K562 (cell line): ENCODE data around the gene FIZ1. TPM values are rescaled to one million over a fixed set of nuclear protein-coding genes. Genes with fewer than 3 reads are reported as not detected.
A peak's percentile ranks its signal among the peaks of the same experiment; 100 is the strongest.

Experiments used
- ATAC-seq: fragments of 200-7000 bp; cut with Tn5 transposase; 3 replicates; pipeline ENCODE4 v1.9.1; 2020; ENCODE audit warnings: moderate library complexity
- BruUV-seq: library from RNA; stranded (reverse); fragments of 400-500 nt; replicated peaks from 2 replicates; lab custom pipeline; 2021; lab: Mats Ljungman, UMichigan
- CTCF ChIA-PET: fragments of 300-600 bp; formaldehyde crosslinking; extraction: SDS; loops from one replicate; lab custom pipeline; 2021; ENCODE audit warnings: low intra/inter-chr PET ratio; lab: Yijun Ruan, JAX
- POLR2A ChIA-PET: fragments of 300-600, 350-650 bp; sonication (Branson Sonifier 250); formaldehyde crosslinking; extraction: SDS; loops from one replicate; lab custom pipeline; 2021; ENCODE audit warnings: antibody characterized with exemption, inconsistent platforms; lab: Yijun Ruan, JAX
- DNase-seq, 4 experiments: peaks; one replicate each; pipeline versions ENCODE4 v3.0.0 to v3.0.0-alpha.2; 2011 to 2018; ENCODE audit warnings: low spot score in 3 of 4, mixed read lengths in 3 of 4; ENCODE audit errors: extremely low read depth in 1 of 4
- FAIRE-seq: peaks from 2 replicates; lab custom pipeline; 2011; peaks lifted over from hg19 to GRCh38; lab: Jason Lieb, UNC
- H2AFZ ChIP-seq: 2 replicates; pipeline ENCODE4 v1.6.0; 2011; ENCODE audit warnings: low read depth, low read length, control low read depth, inconsistent platforms
- H3K27ac ChIP-seq: fragments of 200-600 bp; 3 replicates; pipeline ENCODE4 v1.8.0; 2011; ENCODE audit warnings: low read depth, mild to moderate bottlenecking, control low read depth, inconsistent platforms, low read length, moderate library complexity, mixed read lengths; ENCODE audit errors: extremely low read depth
- H3K27me3 ChIP-seq, 2 experiments: fragments of 300-600 bp in 1 of 2; 2 replicates in 1 of 2; 3 replicates in 1 of 2; pipeline versions ENCODE4 v1.6.0 to v1.8.0; 2011; ENCODE audit warnings: inconsistent platforms in 2 of 2, low read length in 2 of 2, mild to moderate bottlenecking in 1 of 2, mixed read lengths in 1 of 2, moderate library complexity in 1 of 2; ENCODE audit not compliant: control insufficient read depth in 2 of 2, insufficient read depth in 2 of 2
- H3K36me3 ChIP-seq: fragments of 300-600 bp; 3 replicates; pipeline ENCODE4 v1.8.0; 2011; ENCODE audit warnings: mild to moderate bottlenecking, low read length, inconsistent platforms; ENCODE audit not compliant: control insufficient read depth, insufficient read depth
- H3K4me1 ChIP-seq, 2 experiments: fragments of 200-600 bp in 1 of 2; replicated peaks in 1 of 2; 2 replicates in 1 of 2; 3 replicates in 1 of 2; pipeline versions ENCODE4 v1.5.1 to v1.8.0; 2011; ENCODE audit warnings: inconsistent platforms in 2 of 2, low read length in 2 of 2, mild to moderate bottlenecking in 1 of 2, mixed read lengths in 1 of 2, moderate library complexity in 1 of 2; ENCODE audit not compliant: control insufficient read depth in 2 of 2, insufficient read depth in 2 of 2
- H3K4me2 ChIP-seq: 2 replicates; pipeline ENCODE4 v1.6.1; 2011; ENCODE audit warnings: low read length, control low read depth, inconsistent platforms, mixed read lengths; ENCODE audit not compliant: insufficient read depth
- H3K4me3 ChIP-seq: fragments of 200-600 bp; sonication (generic), shearing (Covaris generic); 2 replicates; pipeline ENCODE4 v1.5.1; 2016; ENCODE audit warnings: control low read depth, inconsistent platforms
- H3K79me2 ChIP-seq: fragments of 200-600 bp; 3 replicates; pipeline ENCODE4 v1.8.0; 2011; ENCODE audit warnings: low read length, inconsistent platforms; ENCODE audit not compliant: control insufficient read depth, insufficient read depth
- H3K9ac ChIP-seq, 2 experiments: 2 replicates each; pipeline versions ENCODE4 v1.6.0 to v1.6.1; 2011; ENCODE audit warnings: low read depth in 2 of 2, low read length in 2 of 2, control low read depth in 1 of 2, inconsistent platforms in 1 of 2, mild to moderate bottlenecking in 1 of 2, mixed read lengths in 1 of 2; ENCODE audit not compliant: insufficient read depth in 1 of 2
- H3K9me1 ChIP-seq: one replicate; pipeline ENCODE4 v1.6.0; 2011; ENCODE audit warnings: inconsistent platforms, mild to moderate bottlenecking, low read length, moderate library complexity; ENCODE audit not compliant: control insufficient read depth, insufficient read depth
- H3K9me3 ChIP-seq: replicated peaks from 2 replicates; pipeline ENCODE4 v1.5.1; 2011; ENCODE audit warnings: low read depth, low read length, inconsistent platforms; ENCODE audit not compliant: control insufficient read depth, insufficient read depth
- H4K20me1 ChIP-seq: replicated peaks from 2 replicates; pipeline ENCODE4 v1.6.1; 2011; ENCODE audit warnings: low read length, inconsistent platforms, mixed read lengths; ENCODE audit not compliant: control insufficient read depth, insufficient read depth
- ADNP ChIP-seq: fragments of 200-800 bp; sonication (Bioruptor generic); IDR thresholded peaks from 2 replicates; pipeline ENCODE4 v1.6.1; 2016; ENCODE audit warnings: missing genetic modification characterization, missing compliant biosample characterization
- ATF4 ChIP-seq: fragments of 450-650 bp; formaldehyde crosslinking; IDR thresholded peaks from 2 replicates; pipeline ENCODE4 v1.4.0; 2022; ENCODE audit warnings: mild to moderate bottlenecking, moderate library complexity
- CBX1 ChIP-seq: sonication (generic); IDR thresholded peaks from 2 replicates; pipeline ENCODE4 v1.6.1; 2016; ENCODE audit warnings: antibody characterized with exemption, low read depth, mild to moderate bottlenecking
- MGA ChIP-seq: fragments of 450-650 bp; IDR thresholded peaks from 2 replicates; pipeline ENCODE4 v1.6.1; 2016; ENCODE audit warnings: mild to moderate bottlenecking, moderate library complexity
- SIX5 ChIP-seq, 2 experiments: IDR thresholded peaks; 2 replicates each; pipeline ENCODE4 v1.6.1; 2011; ENCODE audit warnings: low read length in 2 of 2, borderline replicate concordance in 1 of 2, low read depth in 1 of 2, mild to moderate bottlenecking in 1 of 2, moderate library complexity in 1 of 2; ENCODE audit not compliant: insufficient read depth in 1 of 2
- SMARCE1 ChIP-seq: fragments of 450-650 bp; IDR thresholded peaks from 2 replicates; pipeline ENCODE4 v1.7.1; 2016; ENCODE audit warnings: mild to moderate bottlenecking
- TCF7L2 ChIP-seq: fragments of 150-350 bp; IDR thresholded peaks from 2 replicates; pipeline ENCODE4 v1.6.1; 2016; ENCODE audit warnings: low read depth, mild to moderate bottlenecking, low read length, moderate library complexity
- THRAP3 ChIP-seq: fragments of 450-650 bp; IDR thresholded peaks from 2 replicates; pipeline ENCODE4 v1.6.1; 2016; ENCODE audit warnings: mild to moderate bottlenecking, inconsistent platforms, borderline replicate concordance
- ZNF507 ChIP-seq: conservative IDR thresholded peaks from 2 replicates; pipeline ENCODE4 v1.6.1; 2017; ENCODE audit warnings: missing genetic modification characterization, missing compliant biosample characterization
- WGBS: fragments of 100-300 bp; shearing (Covaris generic); methylation state at CpG from one replicate; pipeline ENCODE4 v1.1.6; 2016; ENCODE audit warnings: low coverage, mixed read lengths; ENCODE audit not compliant: insufficient coverage; ENCODE audit errors: missing lambda C conversion rate; 5-methylcytosine and 5-hydroxymethylcytosine counted together
- in situ Hi-C: fragments of 300-500 bp; cut with MboI; formaldehyde crosslinking; loops from 4 replicates; pipeline ENCODE4 v1.15.0; 2018; ENCODE audit warnings: inconsistent platforms, mixed read lengths
- intact Hi-C: fragments of 100-400 bp; cut with micrococcal nuclease; formaldehyde crosslinking; loops from 2 replicates; pipeline ENCODE4 v1.14.2; 2022
- polyA plus RNA-seq, 8 experiments: library from polyadenylated mRNA; depleted of rRNA in 4 of 8; stranded (reverse) in 5 of 8; unstranded in 3 of 8; fragments of >200 nt; fragmentation: Nextera tagmentation in 2 of 8; fragmentation: Illumina TruSeq in 1 of 8; extraction: Ambion mirVana in 2 of 8; extraction: Trizol in 1 of 8; gene quantifications; 2 replicates each; pipeline versions ENCODE4 v1.2.1 to v1.2.3, GENCODE V29; 2011 to 2014; ENCODE audit warnings: inconsistent platforms in 1 of 8, missing spikeins in 1 of 8
- total RNA-seq, 7 experiments: library from RNA; depleted of rRNA in 6 of 7; stranded (reverse); fragments of >200 nt in 6 of 7; fragmentation: Illumina TruSeq in 2 of 7; extraction: Trizol in 2 of 7; gene quantifications; 2 replicates each; pipeline versions ENCODE4 v1.2.1 to v1.2.3, GENCODE V29; 2011 to 2021; ENCODE audit warnings: low replicate concordance in 1 of 7

Gene FIZ1
- total and polyA plus RNA-seq, 9 of the 15 experiments (the other 6 are each of a cell fraction or from before 2014, with no cell fraction given), result 0.79 to 17.5 (median 5.5) TPM

DNA sequence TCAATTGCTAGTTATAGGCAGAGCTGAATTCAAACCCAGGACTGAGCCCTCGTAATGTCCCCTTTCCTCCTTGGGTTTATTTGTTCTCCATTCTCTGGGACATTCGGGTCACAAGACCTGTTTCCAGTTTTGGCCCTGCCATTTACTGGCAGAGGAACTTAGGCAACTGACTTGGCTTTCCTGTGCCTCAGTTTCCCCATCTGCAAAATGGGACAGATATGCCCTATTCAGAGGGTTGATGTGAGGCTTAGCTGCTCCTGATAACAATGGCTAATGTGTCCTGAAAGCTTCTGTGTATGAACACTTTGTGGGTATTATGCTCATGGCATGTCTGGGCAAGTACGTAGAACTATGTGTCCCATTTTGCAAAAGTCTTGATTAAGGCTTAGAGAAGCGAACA is 1.8 kb upstream of the FIZ1 start (continued):
- peak; percentile 44; the same call in 1 of the 2 replicates for TF ChIP-seq CBX1

GRCh38 chr19:55600662-55601028 is 1.3 kb upstream of the FIZ1 start:
- DNase-seq, result no peak
- TF ChIP-seq ADNP (no peak), MGA (no peak), THRAP3 (no peak), TCF7L2 (no peak), ZNF507 (tag) (no peak), ATF4 (no peak), SIX5 (IDR thresholded peaks at IDR 0.05; ENCODE audit: borderline replicate concordance in 1 of 2, insufficient read depth in 1 of 2, low read depth in 1 of 2, low read length in 2 of 2) (no peak), SMARCE1 (no peak)

More at GRCh38 chr19:55600662-55601028, 1.3 kb upstream of the FIZ1 start:
- in situ Hi-C loops (no loop called here), intact Hi-C loops (no loop called here)
- Histone ChIP-seq H3K4me3 (peak overlapping the region; percentile 60), H2AFZ (peak overlapping the region; percentile 53), H3K9me3 (peaks cover 2% of the 10 kb centered on the region; the same call in 1 of the 2 replicates), H3K4me2 (peak overlapping the region; percentile 99), H3K27ac (peak overlapping the region; percentile 100), H3K9ac (peak overlapping the region; percentile 96 to 99), H3K9me1 (no peaks in the 10 kb centered on the region), H3K36me3 (peaks cover 13% of the 10 kb centered on the region; the same call in 2 of the 3 replicates), H3K79me2 (peaks cover 20% of the 10 kb centered on the region), H4K20me1 (no peaks in the 10 kb centered on the region), H3K27me3 (no peaks in the 10 kb centered on the region), H3K4me1 (peaks cover 24 to 42% of the 10 kb centered on the region in 2 experiments; a peak in 4 of 5 replicates)
- ATAC-seq, result no peak
- no peak for FAIRE-seq
- POLR2A ChIA-PET, result interaction anchor here (0.6 kb wide), 1 partner anchor 10 kb away, joined by 3 read pairs; no protein-coding TSS in a partner anchor
- 21% methylated on average over 4 of the region's 15 CpGs for WGBS
- BruUV-seq, result no TSS peak
- CTCF ChIA-PET, result no interaction called here
